HG02840 (cell line): ENCODE results near the gene ZNF544.
A peak's percentile ranks its signal among the peaks of the same experiment; 100 is the strongest.
"Not testable (repeated sequence)": the region's sequence is repeated elsewhere in the genome, so short reads cannot be mapped to it uniquely, and the experiment has no call there.

Source experiments
- ATAC-seq: cut with Tn5 transposase; IDR thresholded peaks from one replicate; pipeline ENCODE4 v1.9.1; 2021; ENCODE audit warnings: mild to moderate bottlenecking, moderate library complexity, moderate number of reproducible peaks; ENCODE audit not compliant: unreplicated experiment, low FRiP score

ZNF544 gene

DNA sequence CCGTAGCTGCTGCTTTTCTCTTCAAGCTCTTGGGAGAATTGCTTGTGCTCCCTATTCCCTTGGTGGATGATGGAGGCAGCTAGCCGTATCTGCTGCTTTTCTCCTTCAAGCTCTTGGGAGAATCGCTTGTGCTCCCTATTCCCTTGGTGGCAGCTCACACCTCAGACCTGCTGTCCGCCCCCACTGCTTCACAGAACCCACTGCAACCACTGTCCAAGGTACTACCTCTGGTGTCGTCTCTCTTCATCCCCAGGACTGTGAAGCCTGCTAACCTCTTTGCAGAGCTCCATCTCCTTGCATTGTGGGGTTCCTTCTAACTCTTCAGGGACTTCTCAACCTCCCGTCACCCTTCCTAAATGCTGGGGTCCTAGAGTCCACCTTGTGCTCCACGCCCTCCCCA is 71.9 kb downstream of the ZNF544 start:
- ATAC-seq, result no peak

DNA sequence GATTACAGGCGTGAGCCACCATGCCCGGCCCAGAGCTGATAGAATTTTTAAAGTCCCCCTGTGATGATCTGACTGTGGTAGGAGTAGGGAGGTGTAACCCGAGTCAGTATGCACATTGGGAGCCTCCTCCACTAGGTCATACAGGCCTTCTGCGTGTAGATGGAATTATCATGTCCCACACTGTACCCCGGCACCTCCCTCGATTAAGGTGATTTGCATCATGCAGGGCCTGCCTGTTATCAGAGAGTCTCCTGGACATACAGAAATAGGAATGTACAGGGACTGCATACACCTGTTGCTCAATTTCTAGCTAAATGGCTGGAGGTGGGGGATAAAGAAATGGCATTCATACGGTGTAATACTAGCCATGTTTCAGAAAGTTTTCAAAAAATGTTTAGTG is 75.5 kb downstream of the ZNF544 start:
- no peak for ATAC-seq

DNA sequence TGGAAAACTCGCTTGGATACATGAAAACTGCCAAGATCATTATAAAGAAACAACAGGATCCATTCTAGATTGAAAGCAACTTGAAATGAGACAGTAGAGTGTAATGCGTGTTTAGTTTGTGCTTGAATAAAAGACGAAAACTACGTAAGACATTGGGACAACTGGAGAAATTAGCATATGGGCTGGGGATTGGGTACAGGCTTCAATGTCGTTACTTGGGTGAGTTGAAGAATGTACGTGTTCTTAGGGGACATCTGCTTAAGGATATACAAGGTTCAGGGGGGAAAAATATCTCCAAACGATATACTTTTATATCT is 76.0 kb downstream of the ZNF544 start:
- ATAC-seq, result no peak

DNA sequence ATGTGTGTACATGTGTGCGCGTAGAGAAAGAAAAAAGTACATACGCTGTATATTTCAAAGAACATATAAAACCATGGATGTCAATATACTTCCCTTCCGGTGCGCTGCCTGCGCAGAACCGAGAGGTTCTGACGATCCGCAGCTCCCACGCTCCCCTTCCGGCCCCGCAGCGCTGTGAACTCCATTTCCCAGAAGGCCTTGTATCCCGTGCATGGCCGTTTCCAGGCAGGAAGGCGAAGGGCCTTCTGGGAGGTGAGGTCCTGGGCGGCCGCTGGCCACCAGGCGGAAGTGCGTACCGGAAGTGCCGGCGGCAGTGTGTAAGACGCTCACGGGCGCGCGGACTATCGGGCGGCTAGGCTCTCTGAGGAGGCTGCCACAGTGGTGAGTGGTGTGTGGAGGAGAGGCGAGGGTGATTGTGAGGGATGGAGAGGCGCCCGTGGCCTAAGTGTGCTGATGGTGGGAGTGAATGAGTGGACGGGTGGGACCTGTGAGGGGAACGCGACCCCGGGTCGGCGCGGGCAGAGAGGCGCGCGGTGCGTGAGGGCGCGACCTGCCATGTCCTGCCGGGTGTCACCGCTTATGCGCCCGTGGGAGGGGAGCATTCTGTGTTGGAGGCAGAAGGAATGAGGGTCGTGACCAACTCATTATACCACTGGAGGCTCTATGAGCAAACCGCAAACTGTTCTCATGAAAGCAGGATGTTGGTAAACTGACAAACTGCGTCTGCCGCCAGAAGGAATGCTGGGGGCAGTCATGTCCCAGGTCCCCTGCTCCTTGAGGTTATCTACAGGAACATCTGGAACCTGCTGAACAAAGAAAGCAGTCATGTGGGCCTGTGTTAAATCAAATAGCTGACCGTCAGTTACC is 76.6 kb downstream of the ZNF544 start, which contains the start of gene ERVK3-1:
TSS of gene ERVK3-1 (plus strand) at position 313 of the 867 bp plus-strand sequence. CDS start 6,792 bp downstream, outside the sequence.
- ATAC-seq, result peak; percentile 97

DNA sequence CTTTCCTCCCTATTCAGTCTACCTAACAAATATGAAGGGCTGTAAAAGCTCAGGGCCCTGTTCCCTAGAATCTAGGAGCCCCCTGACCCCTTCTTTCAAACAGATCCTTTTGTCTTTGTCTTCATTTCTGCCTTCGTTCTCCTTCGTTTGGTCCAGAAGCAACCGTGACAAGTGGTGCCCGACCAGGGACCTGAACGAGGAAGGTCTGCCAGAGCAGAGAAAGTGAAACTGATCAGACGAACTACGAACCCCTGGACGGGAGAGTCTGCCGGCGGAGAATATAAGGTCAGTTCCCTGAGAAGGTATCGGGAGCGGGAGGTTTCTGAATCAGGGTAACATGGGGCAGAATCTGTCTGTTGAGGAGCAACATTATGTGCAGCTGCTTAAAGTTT is 77.2 kb downstream of the ZNF544 start:
- no peak for ATAC-seq

DNA sequence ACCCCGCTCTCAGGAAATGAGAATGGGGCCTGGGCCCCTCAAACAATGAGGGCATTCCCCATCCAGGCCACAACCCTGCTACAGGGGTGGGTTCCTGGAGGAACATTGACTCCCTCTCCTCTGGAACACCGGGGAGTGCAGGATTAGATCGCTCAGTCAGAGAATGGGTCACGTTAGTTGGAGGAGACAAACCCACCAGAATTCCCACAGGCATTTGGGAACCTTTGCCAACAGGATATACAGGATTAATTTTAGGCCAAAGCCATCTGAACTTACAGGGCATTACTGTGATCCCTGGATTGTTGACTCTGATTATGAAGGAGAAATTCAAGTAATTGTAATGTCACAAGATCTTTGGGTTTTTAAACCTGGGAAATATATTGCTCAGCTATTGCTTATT is 79.0 kb downstream of the ZNF544 start:
- no peak for ATAC-seq

DNA sequence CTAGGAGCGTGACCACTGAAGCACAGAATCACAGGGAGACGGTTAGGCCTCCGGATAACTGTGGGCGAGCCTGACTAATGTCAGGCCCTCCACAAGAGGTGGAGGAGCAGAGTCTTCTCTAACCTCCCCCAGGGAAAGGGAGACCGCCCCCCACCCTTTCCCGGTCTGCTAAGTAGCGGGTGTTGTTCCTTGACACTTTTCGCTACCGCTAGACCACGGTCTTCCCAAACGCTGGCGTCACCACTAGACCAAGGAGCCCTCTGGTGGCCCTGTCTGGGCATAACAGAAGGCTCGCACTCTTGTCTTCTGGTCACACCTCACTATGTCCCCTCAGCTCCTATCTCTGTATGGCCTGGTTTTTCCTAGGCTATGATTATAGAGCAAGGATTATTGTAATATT is 82.0 kb downstream of the ZNF544 start:
- not testable (repeated sequence) for ATAC-seq

DNA sequence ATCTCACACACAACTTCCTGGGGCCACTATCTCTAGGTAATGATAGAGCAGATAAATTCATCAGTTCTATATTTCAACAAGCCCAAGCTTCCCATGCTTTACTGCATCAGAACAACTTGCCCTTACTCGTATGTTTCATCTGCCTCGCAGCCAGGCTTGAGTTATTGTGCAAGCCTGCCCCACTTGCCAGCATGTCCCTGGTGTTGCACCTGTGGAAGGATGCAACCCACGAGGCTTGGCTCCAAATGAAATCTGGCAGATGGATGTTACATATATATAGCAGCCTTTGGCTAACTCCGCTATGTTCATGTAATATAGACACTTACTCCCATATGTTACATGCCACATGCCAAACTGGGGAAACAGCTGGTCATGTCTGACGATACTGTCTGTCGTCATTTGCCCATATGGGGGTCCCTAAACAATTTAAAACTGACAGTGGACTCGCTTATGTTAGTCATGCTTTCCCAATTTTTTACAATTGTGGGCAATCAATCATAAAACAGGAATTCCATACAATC is 82.7 kb downstream of the ZNF544 start:
- ATAC-seq, result no peak
